ENCODE measurements around the gene MAPK6.
"Not testable (repeated sequence)": the region's sequence is repeated elsewhere in the genome, so short reads cannot be mapped to it uniquely, and the experiment has no call there.

The MAPK6 gene

DNA sequence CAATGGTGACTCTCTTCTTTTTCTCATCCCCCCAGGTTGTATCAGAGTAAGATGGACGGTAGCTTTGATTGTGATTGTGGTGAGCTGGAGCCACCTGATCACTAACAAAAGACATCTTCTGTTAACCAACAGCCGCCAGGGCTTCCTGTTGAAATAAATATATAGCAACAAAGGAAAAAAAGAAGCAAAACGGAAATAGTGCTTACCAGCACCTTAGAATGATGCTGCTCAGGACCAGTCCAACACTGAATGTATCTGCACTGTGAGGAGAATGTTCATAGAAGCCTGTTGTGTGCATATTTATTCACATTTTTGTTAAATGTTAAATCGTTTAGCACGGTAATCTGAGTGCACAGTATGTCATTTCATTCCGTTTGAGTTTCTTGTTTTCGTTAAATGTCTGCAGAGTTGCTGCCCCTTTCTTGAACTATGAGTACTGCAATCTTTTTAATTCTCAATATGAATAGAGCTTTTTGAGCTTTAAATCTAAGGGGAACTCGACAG is 26.8 kb downstream of the MAPK6 start:
- H2AK5ac ChIP-seq (ENCODE audit: low read length); H3K4ac ChIP-seq (ENCODE audit: low read depth, low read length); DNase-seq; H4K12ac ChIP-seq (ENCODE audit: low read depth, low read length); H4K91ac ChIP-seq (ENCODE audit: low read depth, low read length); H4K8ac ChIP-seq (ENCODE audit: low read depth, low read length); H2BK12ac ChIP-seq (ENCODE audit: low read length); H3K4me2 ChIP-seq (ENCODE audit: low read length); H3K36me3 ChIP-seq (ENCODE audit: control insufficient read depth in 1 of 2, insufficient read depth in 2 of 2, low read length in 2 of 2); H3K79me2 ChIP-seq (ENCODE audit: control insufficient read depth, insufficient read depth, low read length, poor library complexity); H3K9ac ChIP-seq (ENCODE audit: low read length); H3K79me1 ChIP-seq (ENCODE audit: low read length); H3K4me1 ChIP-seq (ENCODE audit: control insufficient read depth in 1 of 2, insufficient read depth in 2 of 2, low read length in 2 of 2); H3K27me3 ChIP-seq (ENCODE audit: insufficient read depth, low read length); H3K14ac ChIP-seq (ENCODE audit: low read length); H2BK5ac ChIP-seq (ENCODE audit: low read depth, low read length, poor library complexity); H3K4me3 ChIP-seq (ENCODE audit: low read depth, low read length); H2BK120ac ChIP-seq (ENCODE audit: insufficient read depth, low read length, poor library complexity); H2AFZ ChIP-seq (ENCODE audit: insufficient read depth, low read length, poor library complexity); H3K27ac ChIP-seq (ENCODE audit: low read depth, low read length); H3K23ac ChIP-seq (ENCODE audit: low read length); H3K18ac ChIP-seq (ENCODE audit: low read length); H3K9me3 ChIP-seq (ENCODE audit: insufficient read depth, low read depth, low read length): not testable (repeated sequence)
- no CpG with 5 or more reads among the region's 8 CpGs for WGBS (ENCODE audit: extremely low coverage, insufficient coverage, insufficient read length)

DNA sequence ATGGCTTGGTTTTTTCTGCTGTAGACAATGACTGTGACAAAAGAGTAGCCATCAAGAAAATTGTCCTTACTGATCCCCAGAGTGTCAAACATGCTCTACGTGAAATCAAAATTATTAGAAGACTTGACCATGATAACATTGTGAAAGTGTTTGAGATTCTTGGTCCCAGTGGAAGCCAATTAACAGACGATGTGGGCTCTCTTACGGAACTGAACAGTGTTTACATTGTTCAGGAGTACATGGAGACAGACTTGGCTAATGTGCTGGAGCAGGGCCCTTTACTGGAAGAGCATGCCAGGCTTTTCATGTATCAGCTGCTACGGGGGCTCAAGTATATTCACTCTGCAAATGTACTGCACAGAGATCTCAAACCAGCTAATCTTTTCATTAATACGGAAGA is 27.5 kb downstream of the MAPK6 start:
- H3K27ac ChIP-seq (ENCODE audit: low read depth, low read length); H3K18ac ChIP-seq (ENCODE audit: low read length); H2BK120ac ChIP-seq (ENCODE audit: insufficient read depth, low read length, poor library complexity); H2BK5ac ChIP-seq (ENCODE audit: low read depth, low read length, poor library complexity); H2AK5ac ChIP-seq (ENCODE audit: low read length); H2BK12ac ChIP-seq (ENCODE audit: low read length); H3K23ac ChIP-seq (ENCODE audit: low read length); H3K4me1 ChIP-seq (ENCODE audit: control insufficient read depth in 1 of 2, insufficient read depth in 2 of 2, low read length in 2 of 2); H3K36me3 ChIP-seq (ENCODE audit: control insufficient read depth in 1 of 2, insufficient read depth in 2 of 2, low read length in 2 of 2); H3K14ac ChIP-seq (ENCODE audit: low read length); H3K9me3 ChIP-seq (ENCODE audit: insufficient read depth, low read depth, low read length); H3K4ac ChIP-seq (ENCODE audit: low read depth, low read length); H2AFZ ChIP-seq (ENCODE audit: insufficient read depth, low read length, poor library complexity); H3K27me3 ChIP-seq (ENCODE audit: insufficient read depth, low read length); H4K12ac ChIP-seq (ENCODE audit: low read depth, low read length); H3K9ac ChIP-seq (ENCODE audit: low read length); H3K79me2 ChIP-seq (ENCODE audit: control insufficient read depth, insufficient read depth, low read length, poor library complexity); H3K4me3 ChIP-seq (ENCODE audit: low read depth, low read length); H3K4me2 ChIP-seq (ENCODE audit: low read length); H4K8ac ChIP-seq (ENCODE audit: low read depth, low read length); H3K79me1 ChIP-seq (ENCODE audit: low read length); H4K91ac ChIP-seq (ENCODE audit: low read depth, low read length): not testable (repeated sequence)
- WGBS (ENCODE audit: extremely low coverage, insufficient coverage, insufficient read length), result no CpG with 5 or more reads among the region's 5 CpGs
- DNase-seq, result peak; percentile 48 to 75

DNA sequence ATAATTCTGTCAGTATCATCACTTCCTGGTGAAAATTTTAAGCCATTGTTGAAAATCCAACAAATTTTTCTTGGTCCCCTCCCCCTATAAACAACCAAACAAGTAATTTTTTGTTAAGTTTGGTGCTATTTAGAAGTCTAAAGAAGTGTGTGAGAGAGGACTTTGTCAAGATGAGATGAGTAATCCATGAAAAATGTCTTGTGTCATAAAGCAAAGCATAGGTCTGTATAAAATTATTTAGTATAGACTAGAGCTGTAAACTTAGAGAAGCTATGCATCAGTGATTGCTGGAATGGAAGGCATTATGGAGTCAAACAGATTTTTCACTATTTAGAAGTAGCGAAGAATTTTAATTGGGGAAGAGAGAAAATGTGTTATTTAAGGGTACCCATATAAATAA is 31.4 kb downstream of the MAPK6 start:
- Histone ChIP-seq H2BK120ac (ENCODE audit: insufficient read depth, low read length, poor library complexity) (no peak overlapping the region), H3K4ac (ENCODE audit: low read depth, low read length) (no peak overlapping the region), H4K91ac (ENCODE audit: low read depth, low read length) (no peak overlapping the region), H2AK5ac (ENCODE audit: low read length) (no peak overlapping the region), H3K14ac (ENCODE audit: low read length) (no peak overlapping the region), H2AFZ (ENCODE audit: insufficient read depth, low read length, poor library complexity) (no peak overlapping the region), H3K79me1 (ENCODE audit: low read length) (no peaks in the 10 kb centered on the region), H3K23ac (ENCODE audit: low read length) (no peak overlapping the region), H2BK5ac (ENCODE audit: low read depth, low read length, poor library complexity) (no peak overlapping the region), H3K4me1 (ENCODE audit: control insufficient read depth in 1 of 2, insufficient read depth in 2 of 2, low read length in 2 of 2) (no peaks in the 10 kb centered on the region), H3K4me3 (ENCODE audit: low read depth, low read length) (no peak overlapping the region), H3K18ac (ENCODE audit: low read length) (no peak overlapping the region), H3K9ac (ENCODE audit: low read length) (no peak overlapping the region), H4K12ac (ENCODE audit: low read depth, low read length) (no peak overlapping the region), H4K8ac (ENCODE audit: low read depth, low read length) (no peak overlapping the region), H3K27ac (ENCODE audit: low read depth, low read length) (no peak overlapping the region), H3K9me3 (ENCODE audit: insufficient read depth, low read depth, low read length) (no peaks in the 10 kb centered on the region), H3K27me3 (ENCODE audit: insufficient read depth, low read length) (no peaks in the 10 kb centered on the region), H3K4me2 (ENCODE audit: low read length) (no peak overlapping the region), H2BK12ac (ENCODE audit: low read length) (no peak overlapping the region), H3K79me2 (ENCODE audit: control insufficient read depth, insufficient read depth, low read length, poor library complexity) (no peaks in the 10 kb centered on the region), H3K36me3 (ENCODE audit: control insufficient read depth in 1 of 2, insufficient read depth in 2 of 2, low read length in 2 of 2) (peaks cover 10 to 24% of the 10 kb centered on the region in 2 experiments)
- DNase-seq, result peak in 1 of 2 donors; percentile 40
- 100% methylated on average over 1 of the region's 1 CpG for WGBS (ENCODE audit: extremely low coverage, insufficient coverage, insufficient read length)

DNA sequence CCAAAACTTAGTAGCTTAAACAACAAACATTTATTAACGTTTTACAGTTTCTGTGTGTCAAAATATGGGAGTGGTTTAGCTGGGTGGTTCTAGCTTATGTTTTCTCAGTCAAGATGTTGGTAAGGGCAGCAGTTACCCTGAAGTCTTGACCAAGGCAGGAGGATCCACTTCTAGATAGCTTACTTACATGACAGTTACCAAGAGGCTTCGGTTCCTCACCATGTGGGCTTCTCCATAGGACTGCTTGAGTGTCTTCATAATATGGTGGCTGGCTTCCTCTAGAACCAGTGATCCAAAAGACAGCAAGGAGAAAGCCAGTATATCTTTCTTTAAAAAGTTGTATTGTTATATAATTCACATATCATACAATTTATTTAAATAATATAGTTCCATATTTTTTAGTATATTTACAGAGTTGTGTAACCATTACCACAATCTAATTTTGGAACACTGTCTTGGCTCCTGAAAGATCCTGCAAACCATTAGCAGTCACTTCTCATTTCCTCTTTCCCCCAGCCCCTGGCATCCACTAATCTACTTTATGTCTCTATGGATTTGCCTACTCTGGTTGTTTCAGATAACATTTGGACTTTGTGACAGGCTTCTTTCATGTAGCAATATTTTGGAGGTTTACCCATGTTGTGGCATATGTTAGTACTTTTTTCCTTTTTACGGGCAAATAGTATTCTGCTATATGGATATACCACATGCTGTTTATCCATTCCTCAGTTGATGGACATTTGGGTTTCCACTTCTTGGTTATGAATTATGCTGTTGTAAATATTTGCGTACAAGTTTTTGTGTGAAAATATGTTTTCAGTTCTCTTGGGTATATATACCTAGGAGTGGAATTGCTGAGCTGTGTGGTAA is 33.3 kb downstream of the MAPK6 start:
- Histone ChIP-seq H2AK5ac (ENCODE audit: low read length) (no peak overlapping the region), H2AFZ (ENCODE audit: insufficient read depth, low read length, poor library complexity) (no peak overlapping the region), H3K18ac (ENCODE audit: low read length) (no peak overlapping the region), H2BK5ac (ENCODE audit: low read depth, low read length, poor library complexity) (no peak overlapping the region), H3K79me2 (ENCODE audit: control insufficient read depth, insufficient read depth, low read length, poor library complexity) (no peaks in the 10 kb centered on the region), H3K4ac (ENCODE audit: low read depth, low read length) (no peak overlapping the region), H4K91ac (ENCODE audit: low read depth, low read length) (no peak overlapping the region), H3K9me3 (ENCODE audit: insufficient read depth, low read depth, low read length) (no peaks in the 10 kb centered on the region), H2BK120ac (ENCODE audit: insufficient read depth, low read length, poor library complexity) (no peak overlapping the region), H3K4me3 (ENCODE audit: low read depth, low read length) (no peak overlapping the region), H4K12ac (ENCODE audit: low read depth, low read length) (no peak overlapping the region), H3K9ac (ENCODE audit: low read length) (no peak overlapping the region), H3K23ac (ENCODE audit: low read length) (no peak overlapping the region), H3K79me1 (ENCODE audit: low read length) (no peaks in the 10 kb centered on the region), H3K4me1 (ENCODE audit: control insufficient read depth in 1 of 2, insufficient read depth in 2 of 2, low read length in 2 of 2) (no peaks in the 10 kb centered on the region), H3K4me2 (ENCODE audit: low read length) (no peak overlapping the region), H3K36me3 (ENCODE audit: control insufficient read depth in 1 of 2, insufficient read depth in 2 of 2, low read length in 2 of 2) (peaks cover 14 to 25% of the 10 kb centered on the region in 2 experiments), H4K8ac (ENCODE audit: low read depth, low read length) (no peak overlapping the region), H3K27ac (ENCODE audit: low read depth, low read length) (no peak overlapping the region), H3K27me3 (ENCODE audit: insufficient read depth, low read length) (no peaks in the 10 kb centered on the region), H3K14ac (ENCODE audit: low read length) (no peak overlapping the region), H2BK12ac (ENCODE audit: low read length) (no peak overlapping the region)
- no peak for DNase-seq
- no CpG with 5 or more reads among the region's 4 CpGs for WGBS (ENCODE audit: extremely low coverage, insufficient coverage, insufficient read length)

Data from trophoblast cell (in vitro differentiated cells and primary cell).